Activated CD4-positive, alpha-beta T cell treated with anti-CD3 and anti-CD28 coated beads for 36 hours (primary cell): ENCODE results near the gene ZNRF3. TPM values are rescaled to one million over a fixed set of nuclear protein-coding genes. Genes with fewer than 3 reads are reported as not detected.
"Not testable (repeated sequence)": the region's sequence is repeated elsewhere in the genome, so short reads cannot be mapped to it uniquely, and the experiment has no call there.

Source experiments
- ATAC-seq: fragments of 200-7000 bp; cut with Tn5 transposase; one replicate; pipeline ENCODE4 v1.10.0; 2021; ENCODE audit warnings: mild to moderate bottlenecking, moderate library complexity
- CTCF ChIA-PET: fragments of 350-600 bp; sonication (Branson Sonifier 250); formaldehyde crosslinking; loops from one replicate; lab custom pipeline; 2021; ENCODE audit warnings: antibody characterized with exemption; lab: Charles Lee
- POLR2A ChIA-PET: fragments of 350-600 bp; sonication (Branson Sonifier 250); formaldehyde crosslinking; loops from one replicate; lab custom pipeline; 2021; ENCODE audit warnings: antibody characterized with exemption, inconsistent platforms; lab: Charles Lee
- DNase-seq: peaks from one replicate; pipeline ENCODE4 v3.0.0-alpha.2; 2020
- H3K27ac Mint-ChIP-seq: one replicate; pipeline ENCODE4 v1.8.0; 2021; ENCODE audit warnings: mixed read lengths
- H3K27me3 Mint-ChIP-seq: one replicate; pipeline ENCODE4 v1.8.0; 2021; ENCODE audit warnings: mixed read lengths
- H3K36me3 Mint-ChIP-seq: one replicate; pipeline ENCODE4 v1.8.0; 2021; ENCODE audit warnings: low read depth, mixed read lengths
- H3K4me1 Mint-ChIP-seq: one replicate; pipeline ENCODE4 v1.8.0; 2021; ENCODE audit warnings: mixed read lengths
- H3K4me3 Mint-ChIP-seq: one replicate; pipeline ENCODE4 v1.8.0; 2021; ENCODE audit warnings: mild to moderate bottlenecking, moderate library complexity, mixed read lengths
- H3K9me3 Mint-ChIP-seq: one replicate; pipeline ENCODE4 v1.8.0; 2021; ENCODE audit warnings: low read depth, mixed read lengths
- intact Hi-C, 2 experiments: fragments of 100-400 bp; cut with DNase I in 1 of 2; cut with micrococcal nuclease in 1 of 2; formaldehyde crosslinking; loops; one replicate each; pipeline versions ENCODE4 v1.14.2 to v1.15.1; 2022 to 2024; cut with DNase I, micrococcal nuclease
- total RNA-seq, 2 experiments: library from RNA; stranded (reverse); gene quantifications; one replicate each; pipeline ENCODE4 v1.2.3, GENCODE V29; 2021

ZNRF3 gene
- 1 to 10 TPM; 2.3 TPM for total RNA-seq

DNA sequence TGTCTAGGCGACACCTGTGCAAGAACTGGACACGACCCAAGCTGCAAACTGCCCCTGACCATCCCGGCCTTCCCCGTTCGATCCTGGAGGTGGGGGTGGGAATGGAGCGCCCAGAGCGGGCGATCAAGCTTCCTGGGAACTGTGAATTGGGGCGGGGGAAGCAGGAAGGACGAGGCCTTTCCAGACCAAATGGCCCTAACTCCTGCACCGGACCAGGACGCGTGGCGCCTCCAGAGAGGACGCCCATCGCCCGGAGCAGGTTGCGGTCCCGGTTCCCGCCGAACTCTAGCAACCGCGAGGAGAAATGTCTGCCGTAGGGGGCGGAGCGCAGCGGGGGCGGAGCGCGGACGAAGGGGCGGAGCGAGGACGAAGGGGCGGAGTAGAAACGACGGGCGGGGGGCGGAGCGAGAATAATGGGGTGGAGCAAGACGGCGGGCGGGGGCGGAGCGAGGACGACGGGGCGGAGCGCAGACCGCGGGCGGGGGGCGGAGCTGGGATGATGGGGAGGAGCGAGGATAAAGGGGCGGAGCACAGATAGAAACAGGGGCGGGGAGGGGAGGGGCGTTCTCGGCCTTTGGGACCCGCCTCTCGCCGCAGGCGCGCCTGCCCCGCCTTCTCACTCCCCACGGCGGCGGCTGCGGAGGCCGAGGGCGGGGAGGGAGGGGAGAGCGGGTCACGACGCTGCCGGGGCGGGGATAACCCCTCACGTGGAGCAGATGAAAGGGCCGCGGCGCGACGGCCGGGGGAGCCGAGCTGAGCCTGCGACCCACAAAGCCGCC, at the start of gene ZNRF3:
Gene ZNRF3, plus strand, starts transcription at position 695 of the 779 bp plus-strand sequence. CDS start 195 bp downstream, outside the sequence.
- DNase-seq: peak; percentile 96
- peak; percentile 91 for ATAC-seq
- ChIA-PET CTCF (interaction anchor here (0.6 kb wide), 2 partner anchors 35 to 54 kb away, joined by 3 to 4 read pairs; no protein-coding TSS in a partner anchor), POLR2A (interaction anchor here (1.0 kb wide), 1 partner anchor 24 kb away, joined by 3 read pairs; no protein-coding TSS in a partner anchor)
- H3K27ac Mint-ChIP-seq: peak within 1 kb of the TSS; percentile 83
- no peaks in the 10 kb centered on the region for H3K36me3 Mint-ChIP-seq
- H3K27me3 Mint-ChIP-seq: peaks cover 26% of the 10 kb centered on the region
- H3K9me3 Mint-ChIP-seq: no peaks in the 10 kb centered on the region
- H3K4me3 Mint-ChIP-seq: peak within 1 kb of the TSS; percentile 75
- H3K4me1 Mint-ChIP-seq: peaks cover 18% of the 10 kb centered on the region
- intact Hi-C loops: loop anchor here (1.0 to 10.0 kb wide), 11 partner anchors 26 to 964 kb away; partner anchors contain the start of genes CCDC117 (in 2 of the 2), RHBDD3 (in 2 of the 2), AP1B1 (in 1 of the 2) and EWSR1 (in 1 of the 2)

DNA sequence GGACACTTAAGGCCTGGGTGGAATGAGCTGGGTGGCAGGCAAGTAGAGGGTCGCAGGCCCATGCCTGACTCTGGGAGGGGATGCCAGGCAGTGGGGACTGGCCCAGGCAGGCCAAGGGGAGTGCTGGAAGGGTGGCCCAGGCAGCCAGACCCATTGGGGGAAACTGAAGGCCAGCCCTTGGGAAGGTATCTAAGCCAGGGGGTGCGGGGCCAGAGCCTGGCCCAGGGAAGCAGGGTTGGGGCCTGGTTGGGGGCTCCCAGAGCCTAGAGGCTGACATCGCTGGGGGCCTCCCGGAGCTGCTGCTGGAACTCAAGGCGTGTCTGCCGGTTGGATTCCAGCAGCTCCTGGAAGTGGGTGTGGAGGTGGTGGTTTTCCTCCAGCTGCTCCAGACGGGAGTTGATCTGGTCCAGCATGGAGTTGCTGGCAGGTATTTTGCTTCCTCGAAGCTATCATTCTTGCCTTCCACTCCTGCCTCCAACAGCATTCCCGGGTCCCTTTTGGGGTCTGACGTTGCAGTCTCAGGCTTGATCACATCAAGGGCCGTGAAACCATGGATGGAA, 47.7 kb upstream of the ZNRF3 start:
- H3K36me3 Mint-ChIP-seq: no peaks in the 10 kb centered on the region

DNA sequence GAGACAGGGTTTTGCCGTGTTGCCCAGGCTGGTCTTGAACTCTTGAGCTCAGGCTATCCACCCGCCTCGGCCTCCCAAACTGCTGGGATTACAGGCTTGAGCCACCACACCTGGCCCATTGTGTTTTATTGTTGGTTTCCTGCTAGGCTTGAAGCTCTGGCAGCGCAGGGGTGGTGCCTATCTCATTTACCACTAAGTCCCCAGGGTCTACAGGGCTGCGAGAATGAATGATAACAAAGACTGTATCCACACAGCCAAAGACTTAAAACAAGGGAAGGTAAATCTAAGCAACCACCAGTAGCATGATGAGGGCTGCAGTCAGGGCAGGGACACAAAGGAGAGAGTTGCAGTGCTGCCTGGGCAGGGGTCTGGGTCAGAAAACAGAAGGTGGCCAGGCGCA, 45.7 kb upstream of the ZNRF3 start:
- no peaks in the 10 kb centered on the region for H3K27me3 Mint-ChIP-seq

More for the DNA sequence above, 47.7 kb upstream of the ZNRF3 start:
- Mint-ChIP-seq H3K27me3 (peaks cover 2% of the 10 kb centered on the region), H3K4me1 (no peaks in the 10 kb centered on the region), H3K4me3 (no peak overlapping the region), H3K9me3 (no peaks in the 10 kb centered on the region), H3K27ac (no peak overlapping the region)
- intact Hi-C loops: no loop called here
- ChIA-PET POLR2A (interaction anchor here (1.2 kb wide), 1 partner anchor 25 kb away, joined by 3 read pairs; no protein-coding TSS in a partner anchor), CTCF (interaction anchor here (0.6 to 1.2 kb wide), 2 partner anchors 13 to 207 kb away, joined by 3 read pairs; no protein-coding TSS in a partner anchor)
- DNase-seq: no peak
- ATAC-seq: no peak

DNA sequence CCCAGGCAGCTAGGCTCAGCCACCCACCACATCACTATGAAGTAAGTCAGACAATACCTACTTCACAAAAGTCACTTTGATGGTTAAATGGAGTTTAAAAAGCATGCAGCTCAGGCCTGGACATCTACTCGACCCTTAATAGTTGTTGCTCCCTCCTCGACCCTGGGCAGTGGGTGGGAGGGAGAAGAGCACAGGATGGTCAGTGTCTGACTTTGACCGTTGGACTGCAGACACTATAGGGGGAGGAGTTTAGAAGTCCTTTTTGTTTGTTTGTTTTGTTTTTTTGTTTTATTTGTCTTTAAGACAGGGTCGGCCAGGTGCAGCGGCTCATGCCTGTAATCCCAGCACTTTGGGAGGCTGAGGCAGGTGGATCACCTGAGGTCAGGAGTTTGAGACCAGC, 44.4 kb upstream of the ZNRF3 start:
- no peak for DNase-seq
- H3K27me3 Mint-ChIP-seq: no peaks in the 10 kb centered on the region
- POLR2A ChIA-PET: no interaction called here
- ATAC-seq: no peak
- no peak overlapping the region for H3K4me3 Mint-ChIP-seq
- intact Hi-C loops: no loop called here
- CTCF ChIA-PET: interaction anchor here (0.6 kb wide), 1 partner anchor 397 kb away, joined by 3 read pairs; no protein-coding TSS in a partner anchor
- no peaks in the 10 kb centered on the region for H3K9me3 Mint-ChIP-seq
- H3K4me1 Mint-ChIP-seq: no peaks in the 10 kb centered on the region
- no peak overlapping the region for H3K27ac Mint-ChIP-seq
- no peaks in the 10 kb centered on the region for H3K36me3 Mint-ChIP-seq

More for the DNA sequence above, 45.7 kb upstream of the ZNRF3 start:
- H3K4me1 Mint-ChIP-seq: no peaks in the 10 kb centered on the region
- DNase-seq (no peak), ATAC-seq (no peak)
- ChIA-PET POLR2A (no interaction called here), CTCF (interaction anchor here (1.1 to 1.4 kb wide), 2 partner anchors 10 to 19 kb away, joined by 4 read pairs; no protein-coding TSS in a partner anchor)
- H3K9me3 Mint-ChIP-seq: no peaks in the 10 kb centered on the region
- H3K4me3 Mint-ChIP-seq: no peak overlapping the region
- H3K27ac Mint-ChIP-seq: no peak overlapping the region
- intact Hi-C loops: no loop called here
- no peaks in the 10 kb centered on the region for H3K36me3 Mint-ChIP-seq

DNA sequence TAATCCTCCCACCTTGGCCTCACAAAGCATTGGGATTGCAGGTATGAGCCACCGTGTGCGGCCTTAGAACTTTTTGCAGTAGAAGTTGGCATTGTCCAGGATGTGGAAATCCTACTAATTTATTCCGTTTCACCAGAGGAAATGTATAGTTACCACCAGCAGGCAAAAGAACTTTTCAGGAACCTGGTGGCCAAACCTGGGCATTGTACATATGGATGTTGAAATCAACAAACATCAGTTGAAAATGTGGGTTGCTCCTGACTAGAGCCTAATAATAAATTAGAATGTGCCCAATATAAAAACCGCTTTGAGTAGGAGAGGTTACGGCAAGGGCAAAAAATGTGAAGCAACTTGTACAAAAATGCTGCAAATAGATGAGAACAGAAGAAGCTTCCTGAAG, 42.3 kb upstream of the ZNRF3 start:
- no peaks in the 10 kb centered on the region for H3K27me3 Mint-ChIP-seq
- H3K4me3 Mint-ChIP-seq: no peak overlapping the region
- ChIA-PET POLR2A (no interaction called here), CTCF (interaction anchor here (0.6 kb wide), 1 partner anchor 27 kb away, joined by 3 read pairs; no protein-coding TSS in a partner anchor)
- ATAC-seq (no peak), DNase-seq (no peak)
- no peaks in the 10 kb centered on the region for H3K9me3 Mint-ChIP-seq
- no peaks in the 10 kb centered on the region for H3K36me3 Mint-ChIP-seq
- H3K27ac Mint-ChIP-seq: no peak overlapping the region
- H3K4me1 Mint-ChIP-seq: no peaks in the 10 kb centered on the region
- intact Hi-C loops: no loop called here

DNA sequence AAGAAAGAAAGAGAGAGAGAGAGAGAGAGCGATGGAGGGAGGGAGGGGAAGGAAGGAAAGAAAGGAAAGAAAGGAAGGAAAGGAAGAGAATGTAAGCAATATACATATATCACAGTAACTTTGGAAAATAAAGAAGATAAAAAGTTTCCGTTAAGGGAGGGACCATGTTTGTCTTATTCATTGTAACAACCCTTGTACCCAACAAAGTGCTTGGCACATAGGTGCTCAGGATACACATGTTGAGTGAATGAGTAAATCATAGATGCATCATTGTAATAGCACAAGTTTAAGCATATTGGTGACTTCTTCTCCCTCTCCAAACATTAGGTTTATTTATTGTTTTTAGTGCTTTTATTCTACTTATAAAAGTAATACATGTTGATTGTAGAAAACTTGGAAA, 39.7 kb upstream of the ZNRF3 start:
- no peak for ATAC-seq
- ChIA-PET CTCF (interaction anchor here (1.0 kb wide), 1 partner anchor 12 kb away, joined by 4 read pairs; no protein-coding TSS in a partner anchor), POLR2A (no interaction called here)
- Mint-ChIP-seq H3K4me1 (no peaks in the 10 kb centered on the region), H3K4me3 (no peak overlapping the region), H3K9me3 (peaks cover 6% of the 10 kb centered on the region), H3K27me3 (no peaks in the 10 kb centered on the region), H3K36me3 (peaks cover 2% of the 10 kb centered on the region), H3K27ac (no peak overlapping the region)
- no peak for DNase-seq
- intact Hi-C loops: no loop called here

DNA sequence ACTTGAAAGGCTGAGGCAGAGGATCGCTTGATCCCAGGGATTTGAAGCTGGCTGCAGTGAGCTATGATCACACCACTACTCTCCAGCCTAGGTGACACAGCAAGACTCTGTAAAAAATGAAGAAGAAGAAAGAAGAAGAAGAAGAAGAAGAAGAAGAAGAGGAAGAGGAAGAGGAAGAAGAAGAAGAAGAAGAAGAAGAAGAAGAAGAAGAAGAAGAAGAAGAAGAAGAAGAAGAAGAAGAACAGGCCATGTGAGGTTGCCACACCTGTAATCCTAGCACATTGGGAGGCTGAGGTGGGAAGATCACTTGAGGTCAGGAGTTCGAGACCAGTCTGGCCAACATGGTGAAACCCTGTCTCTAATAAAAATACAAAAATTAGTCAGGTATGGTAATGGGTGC, 39.1 kb upstream of the ZNRF3 start:
- ATAC-seq, H3K9me3 Mint-ChIP-seq, H3K36me3 Mint-ChIP-seq, H3K4me3 Mint-ChIP-seq, H3K4me1 Mint-ChIP-seq, H3K27ac Mint-ChIP-seq, H3K27me3 Mint-ChIP-seq, intact Hi-C loops, POLR2A ChIA-PET, DNase-seq: not testable (repeated sequence)
- CTCF ChIA-PET: interaction anchor here (0.6 to 1.0 kb wide), 2 partner anchors 11 to 40 kb away, joined by 3 to 4 read pairs; no protein-coding TSS in a partner anchor

DNA sequence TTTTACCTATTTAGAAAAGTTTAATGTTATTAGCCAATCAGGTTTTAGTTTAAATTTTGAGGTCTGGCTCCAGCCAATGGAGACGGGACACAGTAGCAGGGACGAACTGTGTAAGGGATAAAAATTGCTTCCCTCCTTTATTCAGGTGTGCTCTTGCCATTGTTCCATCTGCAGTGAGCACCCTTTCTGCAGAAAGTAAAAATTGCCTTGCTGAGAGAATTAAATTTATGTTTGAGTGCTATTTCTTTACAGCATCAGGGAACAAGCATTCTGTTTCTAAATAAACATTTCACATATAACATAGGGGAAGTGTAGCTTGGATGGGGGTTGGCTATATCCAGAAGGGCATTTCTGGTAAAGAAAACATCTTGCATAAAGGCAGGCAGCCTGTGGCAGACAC, 36.4 kb upstream of the ZNRF3 start:
- POLR2A ChIA-PET: no interaction called here
- Mint-ChIP-seq H3K4me3 (no peak overlapping the region), H3K9me3 (peaks cover 6% of the 10 kb centered on the region), H3K36me3 (peaks cover 2% of the 10 kb centered on the region), H3K27me3 (no peaks in the 10 kb centered on the region), H3K27ac (no peak overlapping the region), H3K4me1 (no peaks in the 10 kb centered on the region)
- CTCF ChIA-PET: interaction anchor here (0.6 to 0.9 kb wide), 2 partner anchors 48 to 246 kb away, joined by 3 read pairs; no protein-coding TSS in a partner anchor
- intact Hi-C loops: no loop called here
- no peak for ATAC-seq
- no peak for DNase-seq

DNA sequence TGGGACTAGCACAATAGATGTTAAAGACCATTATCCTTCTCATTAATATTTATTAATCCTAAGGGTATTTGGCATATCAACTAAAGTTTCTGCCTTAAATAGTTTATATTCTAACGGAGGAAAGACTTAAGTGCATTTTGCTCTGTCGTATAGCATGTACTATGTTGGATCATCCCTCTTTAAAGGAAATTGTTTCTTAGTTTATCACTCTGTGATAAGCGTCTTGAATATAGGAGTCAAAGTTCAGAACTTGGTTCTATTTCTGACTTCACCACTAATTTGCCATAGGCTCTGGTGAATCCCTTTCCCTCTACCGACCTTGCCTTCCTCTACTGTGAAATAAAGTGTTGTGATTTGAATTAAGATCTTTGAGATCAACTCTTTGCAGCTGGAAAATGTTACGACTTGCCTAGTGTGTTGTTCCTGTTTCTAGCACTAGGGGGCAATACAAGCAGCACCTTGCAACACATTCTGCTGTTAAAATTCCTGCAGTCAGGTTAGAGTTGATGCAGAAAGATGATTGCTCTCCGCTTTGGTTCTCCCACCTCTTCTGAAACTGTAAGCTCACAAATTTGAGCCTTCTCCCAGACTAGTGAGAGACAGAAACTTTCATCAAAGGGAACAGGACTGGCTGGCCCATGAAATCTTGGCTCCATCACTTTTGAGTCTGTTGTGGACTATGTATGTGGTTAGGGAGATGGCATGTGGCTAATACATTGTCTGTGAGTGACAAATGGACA, 27.8 kb upstream of the ZNRF3 start:
- no peak overlapping the region for H3K27ac Mint-ChIP-seq
- no peaks in the 10 kb centered on the region for H3K36me3 Mint-ChIP-seq
- peaks cover 6% of the 10 kb centered on the region for H3K27me3 Mint-ChIP-seq
- no peaks in the 10 kb centered on the region for H3K9me3 Mint-ChIP-seq
- intact Hi-C loops: loop anchor here (1.0 to 5.0 kb wide), 4 partner anchors 82 to 390 kb away; no protein-coding TSS in a partner anchor
- H3K4me3 Mint-ChIP-seq: no peak overlapping the region
- ATAC-seq (peak; percentile 36), DNase-seq (peak; percentile 52)
- H3K4me1 Mint-ChIP-seq: no peaks in the 10 kb centered on the region
- ChIA-PET POLR2A (no interaction called here), CTCF (interaction anchor here (0.6 to 2.9 kb wide), 18 partner anchors 11 to 390 kb away, joined by 3 to 72 read pairs (median 4); partner anchors contain the start of gene KREMEN1)

DNA sequence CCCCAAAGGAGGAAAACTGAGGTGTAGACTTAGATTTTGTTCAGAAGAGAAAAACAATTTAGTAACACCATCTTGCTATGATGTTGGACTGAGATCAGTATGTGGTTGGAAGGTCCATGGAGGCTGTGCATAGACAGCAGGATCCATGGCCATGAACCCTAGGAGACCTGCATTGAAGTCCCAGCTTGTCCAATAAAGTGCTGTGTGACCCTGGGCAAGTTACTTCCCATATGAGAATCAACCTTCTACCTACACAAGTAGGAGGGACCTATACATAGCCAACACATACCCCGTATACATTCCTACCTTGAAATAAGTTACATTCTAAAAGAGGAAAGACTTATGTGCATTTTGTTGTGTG, 27.3 kb upstream of the ZNRF3 start:
- ATAC-seq (no peak), DNase-seq (no peak)
- ChIA-PET CTCF (interaction anchor here (0.6 to 2.9 kb wide), 10 partner anchors 12 to 390 kb away, joined by 3 to 72 read pairs (median 4); no protein-coding TSS in a partner anchor), POLR2A (no interaction called here)
- Mint-ChIP-seq H3K27me3 (peaks cover 6% of the 10 kb centered on the region), H3K27ac (no peak overlapping the region), H3K4me1 (no peaks in the 10 kb centered on the region), H3K36me3 (no peaks in the 10 kb centered on the region), H3K4me3 (no peak overlapping the region), H3K9me3 (no peaks in the 10 kb centered on the region)
- intact Hi-C loops: loop anchor here (2.0 to 5.0 kb wide), 2 partner anchors 81 to 299 kb away; no protein-coding TSS in a partner anchor
